CD4-positive, alpha-beta T cell (primary cell): Measurements from ENCODE around the gene FAM171A1. TPM values are rescaled to one million over a fixed set of nuclear protein-coding genes. Genes with fewer than 3 reads are reported as not detected.

ENCODE experiments used
- ATAC-seq: fragments of 200-7000 bp; cut with Tn5 transposase; one replicate; pipeline ENCODE4 v1.10.0; 2022; ENCODE audit warnings: mild to moderate bottlenecking; ENCODE audit not compliant: poor library complexity
- CTCF ChIA-PET: fragments of 350-600 bp; sonication (Branson Sonifier 250); formaldehyde crosslinking; loops from one replicate; lab custom pipeline; 2021; ENCODE audit warnings: antibody characterized with exemption, inconsistent platforms; lab: Charles Lee
- POLR2A ChIA-PET: fragments of 350-600 bp; sonication (Branson Sonifier 250); formaldehyde crosslinking; loops from one replicate; lab custom pipeline; 2021; ENCODE audit warnings: antibody characterized with exemption, inconsistent platforms; lab: Charles Lee
- DNase-seq, 14 experiments: peaks; one replicate each; pipeline ENCODE4 v3.0.0-alpha.2; 2013 to 2020; ENCODE audit warnings: mixed read lengths in 2 of 14
- H3K27ac ChIP-seq, 2 donors: one replicate each; pipeline versions ENCODE4 v1.5.1 to v1.7.0; 2013; ENCODE audit warnings: low read length in 2 of 2, low read depth in 1 of 2, mild to moderate bottlenecking in 1 of 2
- H3K27me3 ChIP-seq, 2 experiments: 1 replicate in 1 of 2; 2 replicates in 1 of 2; pipeline versions ENCODE4 v1.6.1 to v1.7.0; 2013; ENCODE audit warnings: low read length in 2 of 2, control low read depth in 1 of 2, mild to moderate bottlenecking in 1 of 2, moderate library complexity in 1 of 2; ENCODE audit not compliant: insufficient read depth in 2 of 2, control insufficient read depth in 1 of 2
- H3K36me3 ChIP-seq: one replicate; pipeline ENCODE4 v1.6.1; 2013; ENCODE audit warnings: low read length, control low read depth; ENCODE audit not compliant: insufficient read depth
- H3K4me1 ChIP-seq: one replicate; pipeline ENCODE4 v1.6.1; 2013; ENCODE audit warnings: low read length, control low read depth; ENCODE audit not compliant: insufficient read depth
- H3K4me3 ChIP-seq: one replicate; pipeline ENCODE4 v1.5.1; 2013; ENCODE audit warnings: mild to moderate bottlenecking, low read length, moderate library complexity
- H3K9me3 ChIP-seq, 2 experiments: 1 replicate in 1 of 2; 2 replicates in 1 of 2; pipeline versions ENCODE4 v1.6.1 to v1.7.0; 2013; ENCODE audit warnings: low read length in 2 of 2, mild to moderate bottlenecking in 2 of 2, control low read depth in 1 of 2, moderate library complexity in 1 of 2; ENCODE audit not compliant: control insufficient read depth in 1 of 2, insufficient read depth in 1 of 2
- H3K27ac Mint-ChIP-seq: one replicate; pipeline ENCODE4 v1.8.0; 2020; ENCODE audit warnings: mixed read lengths
- H3K27me3 Mint-ChIP-seq: one replicate; pipeline ENCODE4 v1.8.0; 2021; ENCODE audit warnings: mixed read lengths
- H3K36me3 Mint-ChIP-seq: one replicate; pipeline ENCODE4 v1.8.0; 2021; ENCODE audit warnings: low read depth, mixed read lengths
- H3K4me1 Mint-ChIP-seq: one replicate; pipeline ENCODE4 v1.8.0; 2021; ENCODE audit warnings: low read depth, mixed read lengths
- H3K4me3 Mint-ChIP-seq: one replicate; pipeline ENCODE4 v1.8.0; 2020; ENCODE audit warnings: mild to moderate bottlenecking, mixed read lengths
- H3K9me3 Mint-ChIP-seq: one replicate; pipeline ENCODE4 v1.8.0; 2020; ENCODE audit warnings: mixed read lengths
- CTCF ChIP-seq: fragments of 200-600 bp; IDR thresholded peaks from one replicate; pipeline ENCODE4 v1.8.0; 2022; ENCODE audit warnings: antibody characterized with exemption, mild to moderate bottlenecking
- intact Hi-C, 2 experiments: fragments of 100-400 bp; cut with DNase I in 1 of 2; cut with micrococcal nuclease in 1 of 2; formaldehyde crosslinking; loops; one replicate each; pipeline versions ENCODE4 v1.15.1 to v1.9.0; 2023 to 2025; cut with DNase I, micrococcal nuclease
- total RNA-seq, 174 experiments: library from RNA in 2 of 174; stranded (reverse) in 2 of 174; gene quantifications; one replicate each; pipeline ENCODE4 v1.2.3 and lab custom pipeline; 2021 to 2026

FAM171A1 gene
- total RNA-seq, 2 experiments from 2014 or later: 1.8 to 2.6 TPM

GRCh38 chr10:15168291-15168785 lies 202.8 kb downstream of the FAM171A1 start, which contains the start of gene NMT2:
Gene NMT2, minus strand, starts transcription at chr10:15168693. Its CDS starts 81 bp downstream, at chr10:15168612.
- H3K9me3 Mint-ChIP-seq: no peaks in the 10 kb centered on the region
- no peaks in the 10 kb centered on the region for H3K27me3 Mint-ChIP-seq
- H3K4me1 Mint-ChIP-seq: peaks cover 76% of the 10 kb centered on the region
- peak within 1 kb of the TSS; percentile 94 for H3K27ac Mint-ChIP-seq
- peak; percentile 22 for TF ChIP-seq CTCF
- Histone ChIP-seq H3K4me3 (peak within 1 kb of the TSS; percentile 82), H3K27ac (peak within 1 kb of the TSS; percentile 50 to 56), H3K9me3 (no peaks in the 10 kb centered on the region), H3K4me1 (peaks cover 49% of the 10 kb centered on the region), H3K27me3 (no peaks in the 10 kb centered on the region), H3K36me3 (no peaks in the 10 kb centered on the region)
- peak within 1 kb of the TSS; percentile 99 for H3K4me3 Mint-ChIP-seq
- POLR2A ChIA-PET: interaction anchor here (0.6 to 3.7 kb wide), 17 partner anchors 15 to 86 kb away, joined by 3 to 40 read pairs (median 4); no protein-coding TSS in a partner anchor
- CTCF ChIA-PET: interaction anchor here (0.5 to 2.1 kb wide), 7 partner anchors 13 to 196 kb away, joined by 3 to 9 read pairs (median 4); partner anchors contain the start of gene RPP38
- ATAC-seq (peak; percentile 68), DNase-seq (peak in 1 of 14 experiments; percentile 92)
- intact Hi-C loops: loop anchor here (1.0 to 10.0 kb wide), 7 partner anchors 20 to 1824 kb away; partner anchors contain the start of genes FAM171A1 (in 1 of the 2), MEIG1 (in 1 of the 2), PTER (in 1 of the 2) and RPP38 (in 1 of the 2)
- peaks cover 16% of the 10 kb centered on the region for H3K36me3 Mint-ChIP-seq

- POLR2A ChIA-PET: interaction anchor here (0.7 to 3.7 kb wide), 13 partner anchors 15 to 87 kb away, joined by 3 to 40 read pairs (median 5); partner anchors contain the start of gene RPP38
- Mint-ChIP-seq H3K4me3 (peak overlapping the region; percentile 92), H3K36me3 (peaks cover 17% of the 10 kb centered on the region), H3K9me3 (no peaks in the 10 kb centered on the region), H3K27ac (peak overlapping the region; percentile 87), H3K4me1 (peaks cover 75% of the 10 kb centered on the region), H3K27me3 (no peaks in the 10 kb centered on the region)
- no peaks in the 10 kb centered on the region for H3K9me3 ChIP-seq
- no peaks in the 10 kb centered on the region for H3K36me3 ChIP-seq
- ATAC-seq: peak; percentile 13
- H3K4me1 ChIP-seq: peaks cover 47% of the 10 kb centered on the region
- peak in 13 of 14 experiments; percentile 17 to 71 (median 39) for DNase-seq
- no peak overlapping the region for H3K27ac ChIP-seq
- peak overlapping the region; percentile 82 for H3K4me3 ChIP-seq
- intact Hi-C loops: loop anchor here (1.0 to 10.0 kb wide), 8 partner anchors 21 to 1823 kb away; partner anchors contain the start of genes FAM171A1 (in 1 of the 2), MEIG1 (in 1 of the 2), PTER (in 1 of the 2) and RPP38 (in 1 of the 2)
- no peaks in the 10 kb centered on the region for H3K27me3 ChIP-seq
- CTCF ChIA-PET: interaction anchor here (0.5 to 2.1 kb wide), 9 partner anchors 14 to 330 kb away, joined by 3 to 9 read pairs (median 4); partner anchors contain the start of genes CDNF, FAM171A1, HSPA14 and MSANTD7
- TF ChIP-seq CTCF: no peak
Measured at GRCh38 chr10:15167411-15168290, 203.4 kb downstream of the FAM171A1 start.

- DNase-seq (no peak), ATAC-seq (no peak)
- Histone ChIP-seq H3K9me3 (no peaks in the 10 kb centered on the region), H3K27me3 (no peaks in the 10 kb centered on the region), H3K36me3 (no peaks in the 10 kb centered on the region), H3K4me1 (peaks cover 34% of the 10 kb centered on the region), H3K27ac (no peak overlapping the region), H3K4me3 (peak overlapping the region; percentile 82)
- Mint-ChIP-seq H3K36me3 (peaks cover 23% of the 10 kb centered on the region), H3K4me1 (peaks cover 80% of the 10 kb centered on the region), H3K27me3 (no peaks in the 10 kb centered on the region), H3K27ac (peak overlapping the region; percentile 87), H3K4me3 (peak overlapping the region; percentile 92), H3K9me3 (no peaks in the 10 kb centered on the region)
- CTCF ChIA-PET: interaction anchor here (0.9 to 2.1 kb wide), 3 partner anchors 43 to 205 kb away, joined by 3 to 9 read pairs (median 3); partner anchors contain the start of gene FAM171A1
- TF ChIP-seq CTCF: no peak
- POLR2A ChIA-PET: interaction anchor here (0.6 to 1.4 kb wide), 4 partner anchors 9 to 88 kb away, joined by 3 to 5 read pairs (median 3); no protein-coding TSS in a partner anchor
- intact Hi-C loops: loop anchor here (2.0 to 10.0 kb wide), 6 partner anchors 26 to 1822 kb away; partner anchors contain the start of genes FAM171A1 (in 1 of the 2), MEIG1 (in 1 of the 2), PTER (in 1 of the 2) and RPP38 (in 1 of the 2)
Measured at GRCh38 chr10:15166325-15166724, 204.8 kb downstream of the FAM171A1 start.
